Thoracic aorta (tissue), 2 donors: Measurements from ENCODE around the gene TP53TG5. TPM values are rescaled to one million over a fixed set of nuclear protein-coding genes. Genes with fewer than 3 reads are reported as not detected.

Source experiments
- ATAC-seq: fragments of 150-250 bp; one replicate; pipeline ENCODE4 v1.8.0; 2017; ENCODE audit warnings: low read depth; ENCODE audit not compliant: insufficient number of reproducible peaks, low FRiP score
- DNase-seq: peaks from one replicate; pipeline ENCODE4 v3.0.0-alpha.2; 2020; ENCODE audit warnings: low spot score
- H3K27ac ChIP-seq, 2 donors: fragments of 200-600 bp; sonication (generic); 1 replicate in 1 of 2; 2 replicates in 1 of 2; pipeline ENCODE4 v1.5.1; 2016; ENCODE audit warnings: mild to moderate bottlenecking in 2 of 2, moderate library complexity in 2 of 2
- H3K27me3 ChIP-seq: fragments of 200-600 bp; sonication (generic); replicated peaks from 2 replicates; pipeline ENCODE4 v1.6.0; 2016; ENCODE audit warnings: mild to moderate bottlenecking; ENCODE audit not compliant: insufficient read depth
- H3K36me3 ChIP-seq: fragments of 200-600 bp; sonication (generic); one replicate; pipeline ENCODE4 v1.5.1; 2016
- H3K4me1 ChIP-seq, 2 donors: fragments of 200-600 bp; sonication (generic); 1 replicate in 1 of 2; 2 replicates in 1 of 2; pipeline versions ENCODE4 v1.5.1 to v1.6.0; 2016; ENCODE audit warnings: low read depth in 2 of 2, mild to moderate bottlenecking in 1 of 2; ENCODE audit not compliant: control insufficient read depth in 1 of 2
- H3K4me3 ChIP-seq: fragments of 200-600 bp; sonication (generic); 2 replicates; pipeline ENCODE4 v1.5.1; 2016; ENCODE audit warnings: mild to moderate bottlenecking
- H3K9me3 ChIP-seq: fragments of 200-600 bp; sonication (generic); 2 replicates; pipeline ENCODE4 v1.5.1; 2016
- total RNA-seq, 2 donors: library from RNA; depleted of rRNA; stranded (reverse); fragments of >200 nt; gene quantifications; one replicate each; pipeline versions ENCODE4 v1.1.0 to v1.2.3, GENCODE V29; 2016
- TF ChIP-seq, protein P1 (sequence below): fragments of 200-600 bp; sonication (generic); IDR thresholded peaks from one replicate; pipeline ENCODE4 v1.5.1; 2019; ENCODE audit warnings: antibody characterized with exemption

Gene TP53TG5
- total RNA-seq, 2 donors from 2014 or later = not detected

DNA sequence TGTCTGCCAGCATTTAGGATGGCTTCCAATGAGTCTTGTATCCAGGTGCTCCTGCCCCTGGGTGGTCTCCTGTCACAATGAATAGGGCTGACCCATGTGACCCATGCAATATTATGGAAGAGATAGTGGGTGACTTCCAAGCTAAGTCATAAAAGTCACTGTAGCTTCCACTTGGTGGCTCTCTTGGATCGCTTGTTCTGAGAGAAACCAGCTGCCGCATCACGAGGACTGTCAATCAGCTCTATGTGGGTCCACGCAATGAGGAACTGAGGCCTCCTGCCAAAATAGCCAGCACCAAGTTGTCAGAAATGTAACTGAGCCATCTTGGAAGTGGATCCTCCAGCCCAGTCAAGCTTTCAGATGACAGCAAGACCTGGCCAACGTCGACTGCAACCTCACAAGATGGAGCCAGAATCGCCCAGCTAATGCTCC is 55.2 kb downstream of the TP53TG5 start:
- TF ChIP-seq, protein P1, sequence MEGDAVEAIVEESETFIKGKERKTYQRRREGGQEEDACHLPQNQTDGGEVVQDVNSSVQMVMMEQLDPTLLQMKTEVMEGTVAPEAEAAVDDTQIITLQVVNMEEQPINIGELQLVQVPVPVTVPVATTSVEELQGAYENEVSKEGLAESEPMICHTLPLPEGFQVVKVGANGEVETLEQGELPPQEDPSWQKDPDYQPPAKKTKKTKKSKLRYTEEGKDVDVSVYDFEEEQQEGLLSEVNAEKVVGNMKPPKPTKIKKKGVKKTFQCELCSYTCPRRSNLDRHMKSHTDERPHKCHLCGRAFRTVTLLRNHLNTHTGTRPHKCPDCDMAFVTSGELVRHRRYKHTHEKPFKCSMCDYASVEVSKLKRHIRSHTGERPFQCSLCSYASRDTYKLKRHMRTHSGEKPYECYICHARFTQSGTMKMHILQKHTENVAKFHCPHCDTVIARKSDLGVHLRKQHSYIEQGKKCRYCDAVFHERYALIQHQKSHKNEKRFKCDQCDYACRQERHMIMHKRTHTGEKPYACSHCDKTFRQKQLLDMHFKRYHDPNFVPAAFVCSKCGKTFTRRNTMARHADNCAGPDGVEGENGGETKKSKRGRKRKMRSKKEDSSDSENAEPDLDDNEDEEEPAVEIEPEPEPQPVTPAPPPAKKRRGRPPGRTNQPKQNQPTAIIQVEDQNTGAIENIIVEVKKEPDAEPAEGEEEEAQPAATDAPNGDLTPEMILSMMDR = no peak
- no peak for DNase-seq
- no peak for ATAC-seq

More for the DNA sequence above, 55.2 kb downstream of the TP53TG5 start:
- peaks cover 16% of the 10 kb centered on the region for H3K36me3 ChIP-seq
- no peak overlapping the region for H3K27ac ChIP-seq
- H3K4me3 ChIP-seq = no peak overlapping the region
- no peaks in the 10 kb centered on the region for H3K9me3 ChIP-seq
- no peaks in the 10 kb centered on the region for H3K27me3 ChIP-seq
- no peaks in the 10 kb centered on the region for H3K4me1 ChIP-seq

Other genes with a start within 250 kb of the TP53TG5 start
- gene PI3, start 203.4 kb downstream of the TP53TG5 start, total RNA-seq = not detected
- gene SEMG1, start 171.3 kb downstream of the TP53TG5 start, total RNA-seq = not detected
- not detected for gene SEMG2, start 157.0 kb downstream of the TP53TG5 start, total RNA-seq
- gene SLPI, start 123.8 kb downstream of the TP53TG5 start, total RNA-seq = 10 to 100 TPM; 44.3 to 56.0 TPM
- not detected for gene RBPJL, start 71.5 kb downstream of the TP53TG5 start, total RNA-seq
- gene MATN4, start 70.0 kb downstream of the TP53TG5 start, total RNA-seq = under 1 TPM in 1 of 2 donors, not detected in 1; 0.27 TPM
- gene SDC4, start 29.9 kb downstream of the TP53TG5 start, total RNA-seq = 100 to 1,000 TPM in 1 of 2 donors, 10 to 100 TPM in 1; 93.5 to 108 TPM
- gene SYS1, start 15.2 kb downstream of the TP53TG5 start, total RNA-seq = 10 to 100 TPM; 24.6 to 40.8 TPM
- 100 to 1,000 TPM in 1 of 2 donors, 10 to 100 TPM in 1; 97.6 to 120 TPM for gene DBNDD2, start 30.0 kb upstream of the TP53TG5 start, total RNA-seq
- 100 to 1,000 TPM; 117 to 169 TPM for gene PIGT, start 37.8 kb upstream of the TP53TG5 start, total RNA-seq
- gene WFDC2, start 91.4 kb upstream of the TP53TG5 start, total RNA-seq = not detected
- gene SPINT3, start 137.3 kb upstream of the TP53TG5 start, total RNA-seq = not detected
- gene WFDC6, start 161.2 kb upstream of the TP53TG5 start, total RNA-seq = not detected
- gene EPPIN, start 169.1 kb upstream of the TP53TG5 start, total RNA-seq = not detected
- gene WFDC8, start 201.0 kb upstream of the TP53TG5 start, total RNA-seq = not detected